IMR-90 (cell line): ENCODE results near the gene FAT2.

Source experiments
- BHLHE40 ChIP-seq: fragments of 150-350 bp; IDR thresholded peaks from 2 replicates; pipeline ENCODE4 v1.6.1; 2016; ENCODE audit warnings: mild to moderate bottlenecking, low read depth, low read length
- CEBPB ChIP-seq: IDR thresholded peaks from 2 replicates; pipeline ENCODE4 v1.6.1; 2012; ENCODE audit warnings: low read depth, low read length, improper control_type of control experiment
- CHD1 ChIP-seq: IDR thresholded peaks from 2 replicates; pipeline ENCODE4 v1.6.1; 2012; ENCODE audit warnings: low read depth, low read length, improper control_type of control experiment
- FOS ChIP-seq: fragments of 150-350 bp; IDR thresholded peaks from 2 replicates; pipeline ENCODE4 v1.6.1; 2016; ENCODE audit warnings: low read depth, low read length
- MAFK ChIP-seq: IDR thresholded peaks from 2 replicates; pipeline ENCODE4 v1.6.1; 2012; ENCODE audit warnings: low read depth, low read length, improper control_type of control experiment
- MAZ ChIP-seq: IDR thresholded peaks from 2 replicates; pipeline ENCODE4 v1.6.1; 2012; ENCODE audit warnings: low read depth, mild to moderate bottlenecking, low read length, improper control_type of control experiment, moderate library complexity, borderline replicate concordance
- NFE2L2 ChIP-seq: fragments of 150-350 bp; IDR thresholded peaks from 2 replicates; pipeline ENCODE4 v1.6.1; 2016; ENCODE audit warnings: low read depth, mild to moderate bottlenecking, low read length
- POLR2A ChIP-seq: IDR thresholded peaks from 2 replicates; pipeline ENCODE4 v1.6.1; 2012; ENCODE audit warnings: mild to moderate bottlenecking, low read depth, low read length
- RAD21 ChIP-seq: IDR thresholded peaks from 2 replicates; pipeline ENCODE4 v1.6.1; 2012; ENCODE audit warnings: low read length, improper control_type of control experiment
- RCOR1 ChIP-seq: IDR thresholded peaks from 2 replicates; pipeline ENCODE4 v1.6.1; 2012; ENCODE audit warnings: mild to moderate bottlenecking, low read length, improper control_type of control experiment; ENCODE audit not compliant: insufficient replicate concordance
- RFX5 ChIP-seq: IDR thresholded peaks from 2 replicates; pipeline ENCODE4 v1.8.0; 2012; ENCODE audit warnings: low read depth, mild to moderate bottlenecking, low read length, moderate library complexity
- TF ChIP-seq, protein P1 (sequence below): conservative IDR thresholded peaks from 2 replicates; pipeline ENCODE4 v1.5.1; 2012; ENCODE audit warnings: mild to moderate bottlenecking, low read depth, low read length, improper control_type of control experiment
- TF ChIP-seq, protein P2 (sequence below): fragments of 150-350 bp; IDR thresholded peaks from 2 replicates; pipeline ENCODE4 v1.6.1; 2017; ENCODE audit warnings: mild to moderate bottlenecking, antibody characterized with exemption, low read length, low read depth

DNA sequence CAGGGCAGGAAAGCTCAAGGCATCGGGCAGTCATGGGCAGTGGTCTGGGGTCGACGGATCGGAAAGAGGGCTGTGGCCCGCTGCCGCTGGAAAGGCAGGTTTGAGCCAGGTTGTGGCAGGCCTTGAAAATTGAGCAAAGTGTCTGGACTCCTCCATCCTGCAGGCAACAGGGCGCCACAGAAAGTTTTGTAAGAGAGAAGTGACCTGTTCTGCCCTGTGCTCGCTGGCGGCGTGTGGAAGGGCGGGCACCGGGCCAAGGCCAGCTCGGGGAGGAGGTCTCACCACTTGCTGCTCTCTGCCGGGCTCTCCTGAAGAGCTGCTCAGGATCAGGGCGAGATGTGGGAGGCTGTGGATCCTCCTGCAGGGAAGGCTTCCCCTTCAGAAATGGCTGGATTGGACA is 41.4 kb upstream of the FAT2 start:
- TF ChIP-seq, protein P1, sequence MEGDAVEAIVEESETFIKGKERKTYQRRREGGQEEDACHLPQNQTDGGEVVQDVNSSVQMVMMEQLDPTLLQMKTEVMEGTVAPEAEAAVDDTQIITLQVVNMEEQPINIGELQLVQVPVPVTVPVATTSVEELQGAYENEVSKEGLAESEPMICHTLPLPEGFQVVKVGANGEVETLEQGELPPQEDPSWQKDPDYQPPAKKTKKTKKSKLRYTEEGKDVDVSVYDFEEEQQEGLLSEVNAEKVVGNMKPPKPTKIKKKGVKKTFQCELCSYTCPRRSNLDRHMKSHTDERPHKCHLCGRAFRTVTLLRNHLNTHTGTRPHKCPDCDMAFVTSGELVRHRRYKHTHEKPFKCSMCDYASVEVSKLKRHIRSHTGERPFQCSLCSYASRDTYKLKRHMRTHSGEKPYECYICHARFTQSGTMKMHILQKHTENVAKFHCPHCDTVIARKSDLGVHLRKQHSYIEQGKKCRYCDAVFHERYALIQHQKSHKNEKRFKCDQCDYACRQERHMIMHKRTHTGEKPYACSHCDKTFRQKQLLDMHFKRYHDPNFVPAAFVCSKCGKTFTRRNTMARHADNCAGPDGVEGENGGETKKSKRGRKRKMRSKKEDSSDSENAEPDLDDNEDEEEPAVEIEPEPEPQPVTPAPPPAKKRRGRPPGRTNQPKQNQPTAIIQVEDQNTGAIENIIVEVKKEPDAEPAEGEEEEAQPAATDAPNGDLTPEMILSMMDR: no peak
- no peak for TF ChIP-seq POLR2A
- TF ChIP-seq, protein P2, sequence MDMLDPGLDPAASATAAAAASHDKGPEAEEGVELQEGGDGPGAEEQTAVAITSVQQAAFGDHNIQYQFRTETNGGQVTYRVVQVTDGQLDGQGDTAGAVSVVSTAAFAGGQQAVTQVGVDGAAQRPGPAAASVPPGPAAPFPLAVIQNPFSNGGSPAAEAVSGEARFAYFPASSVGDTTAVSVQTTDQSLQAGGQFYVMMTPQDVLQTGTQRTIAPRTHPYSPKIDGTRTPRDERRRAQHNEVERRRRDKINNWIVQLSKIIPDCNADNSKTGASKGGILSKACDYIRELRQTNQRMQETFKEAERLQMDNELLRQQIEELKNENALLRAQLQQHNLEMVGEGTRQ: no peak
- no peak for TF ChIP-seq MAFK
- no peak for TF ChIP-seq BHLHE40
- no peak for TF ChIP-seq MAZ
- TF ChIP-seq CEBPB: no peak
- no peak for TF ChIP-seq CHD1
- no peak for TF ChIP-seq RCOR1
- TF ChIP-seq NFE2L2: no peak
- no peak for TF ChIP-seq RFX5
- TF ChIP-seq FOS: no peak
- no peak for TF ChIP-seq RAD21
